CD4-positive, alpha-beta T cell treated with Interleukin-12 subunit alpha and Interleukin-12 subunit beta, for 1 hour (primary cell): ENCODE measurements around the gene CNPY3.
A peak's percentile ranks its signal among the peaks of the same experiment; 100 is the strongest.

ENCODE experiments used
- DNase-seq: peaks from one replicate; pipeline ENCODE4 v3.0.0-alpha.2; 2020

CNPY3 gene

DNA sequence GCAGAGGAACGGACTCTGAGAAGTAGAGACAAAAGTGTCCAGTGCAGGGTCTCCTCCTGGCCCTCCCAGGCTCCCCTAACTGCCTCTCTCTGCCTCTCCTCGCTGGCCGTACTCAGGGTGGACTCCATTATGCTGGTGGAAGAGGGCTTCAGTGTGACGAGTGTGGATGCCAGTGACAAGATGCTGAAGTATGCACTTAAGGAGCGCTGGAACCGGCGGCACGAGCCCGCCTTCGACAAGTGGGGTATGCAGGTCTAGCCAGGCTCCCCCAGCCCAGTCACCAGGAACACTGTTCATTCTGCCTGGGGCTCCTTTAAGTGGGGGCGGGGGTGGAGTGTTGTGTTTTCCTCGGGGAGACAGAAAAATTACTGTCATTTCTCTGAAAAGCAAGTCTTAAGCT lies 32.8 kb downstream of the CNPY3 start:
- no peak for DNase-seq

DNA sequence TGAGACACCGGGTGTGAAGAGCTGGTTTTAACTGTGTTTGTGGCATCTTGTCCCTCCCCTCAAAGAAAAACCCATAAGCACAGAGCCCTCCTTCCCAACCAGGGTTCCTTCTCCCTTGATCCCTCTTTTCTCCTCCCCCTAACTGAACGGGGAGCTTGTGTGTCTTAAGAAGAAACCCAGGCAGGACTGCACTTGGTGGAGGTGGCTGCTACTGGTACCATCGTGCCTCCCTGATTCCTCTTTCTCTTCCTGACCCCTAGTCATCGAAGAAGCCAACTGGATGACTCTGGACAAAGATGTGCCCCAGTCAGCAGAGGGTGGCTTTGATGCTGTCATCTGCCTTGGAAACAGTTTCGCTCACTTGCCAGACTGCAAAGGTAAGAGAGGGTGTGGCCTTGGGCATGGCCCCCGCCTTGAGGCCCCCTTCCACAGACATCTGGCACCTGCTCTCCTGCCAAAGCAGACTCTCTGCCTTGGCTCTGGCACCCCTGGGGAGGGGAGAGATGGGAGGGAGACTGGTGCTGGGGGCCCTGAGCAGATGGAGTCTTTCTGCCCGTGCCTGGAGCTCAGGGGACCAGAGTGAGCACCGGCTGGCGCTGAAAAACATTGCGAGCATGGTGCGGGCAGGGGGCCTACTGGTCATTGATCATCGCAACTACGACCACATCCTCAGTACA lies 33.4 kb downstream of the CNPY3 start:
- DNase-seq: no peak

DNA sequence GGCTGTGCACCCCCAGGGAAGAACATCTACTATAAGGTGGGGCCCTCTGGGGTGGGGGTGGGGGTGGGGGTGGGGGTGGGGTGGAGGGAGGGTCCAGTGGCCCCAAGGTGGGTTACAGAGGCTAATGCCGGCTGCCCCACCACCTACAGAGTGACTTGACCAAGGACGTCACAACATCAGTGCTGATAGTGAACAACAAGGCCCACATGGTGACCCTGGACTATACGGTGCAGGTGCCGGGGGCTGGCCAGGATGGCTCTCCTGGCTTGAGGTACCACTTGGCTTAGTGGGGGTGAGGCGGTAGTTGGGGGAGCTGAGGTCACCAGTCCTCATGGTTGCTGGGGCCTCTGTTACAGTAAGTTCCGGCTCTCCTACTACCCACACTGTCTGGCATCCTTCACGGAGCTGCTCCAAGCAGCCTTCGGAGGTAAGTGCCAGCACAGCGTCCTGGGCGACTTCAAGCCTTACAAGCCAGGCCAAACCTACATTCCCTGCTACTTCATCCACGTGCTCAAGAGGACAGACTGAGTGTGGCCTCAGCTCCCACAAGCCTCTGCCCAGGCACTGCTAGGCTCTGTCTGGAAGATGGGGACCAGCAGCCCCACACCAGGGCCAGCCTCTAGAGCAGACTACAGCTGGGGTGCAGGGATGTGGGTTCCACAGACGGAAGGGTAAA lies 34.0 kb downstream of the CNPY3 start:
- no peak for DNase-seq

DNA sequence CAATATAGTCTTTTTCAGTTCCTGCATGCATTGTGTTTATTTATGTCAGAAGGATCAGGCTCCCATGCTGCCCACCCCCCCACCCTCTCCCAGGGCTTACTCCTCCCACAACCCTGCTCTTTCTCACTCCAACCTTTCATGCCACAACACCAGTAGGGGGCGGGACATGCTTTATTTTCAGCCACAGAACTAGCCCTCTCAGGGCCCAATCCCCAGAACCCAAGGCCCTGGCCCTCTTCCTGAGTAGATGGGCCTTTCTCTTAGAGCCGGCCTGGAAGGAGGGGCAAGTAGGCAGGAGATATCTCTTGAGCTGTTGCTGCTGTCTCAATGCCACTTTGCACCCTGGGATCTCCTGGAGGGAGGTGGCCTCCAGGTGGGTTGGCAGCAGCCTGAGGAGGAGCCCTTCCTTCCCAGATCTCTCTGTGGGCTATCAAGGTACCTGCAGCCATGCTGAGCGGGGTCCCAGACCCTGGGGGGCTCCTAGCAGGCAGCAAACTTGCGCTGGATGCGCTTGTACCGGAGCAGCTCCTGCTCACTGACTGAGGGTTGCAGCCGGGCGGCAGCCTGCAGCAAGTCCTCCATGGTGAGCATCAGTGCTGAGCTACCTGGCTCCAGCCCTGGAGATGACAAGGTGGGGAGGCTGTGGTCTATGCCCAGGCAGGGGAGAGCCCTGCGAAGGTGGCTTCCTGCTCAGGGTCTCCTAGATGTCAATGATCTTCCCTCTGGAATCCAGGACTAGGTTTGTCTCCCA lies 34.8 kb downstream of the CNPY3 start:
- DNase-seq: peak; percentile 52

DNA sequence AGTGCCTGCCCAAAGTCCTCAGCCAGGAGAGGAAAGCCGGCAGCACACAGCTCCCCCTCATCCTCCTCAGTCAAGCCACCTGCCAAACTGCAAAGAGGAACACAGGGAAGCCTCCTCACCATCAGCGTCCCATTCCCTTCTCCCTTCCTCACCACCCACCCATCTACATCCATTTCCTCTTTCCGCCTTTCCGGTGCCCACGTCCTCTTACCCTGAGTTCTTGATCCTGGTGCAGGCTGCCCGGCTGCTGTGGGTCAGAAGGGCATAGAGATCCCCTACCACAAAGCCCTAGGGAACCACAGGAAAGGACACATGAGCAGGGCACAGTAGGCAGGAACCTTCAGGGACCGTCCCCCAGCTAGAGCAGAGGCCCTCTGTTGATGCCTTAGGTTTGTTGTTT lies 37.3 kb downstream of the CNPY3 start:
- no peak for DNase-seq

DNA sequence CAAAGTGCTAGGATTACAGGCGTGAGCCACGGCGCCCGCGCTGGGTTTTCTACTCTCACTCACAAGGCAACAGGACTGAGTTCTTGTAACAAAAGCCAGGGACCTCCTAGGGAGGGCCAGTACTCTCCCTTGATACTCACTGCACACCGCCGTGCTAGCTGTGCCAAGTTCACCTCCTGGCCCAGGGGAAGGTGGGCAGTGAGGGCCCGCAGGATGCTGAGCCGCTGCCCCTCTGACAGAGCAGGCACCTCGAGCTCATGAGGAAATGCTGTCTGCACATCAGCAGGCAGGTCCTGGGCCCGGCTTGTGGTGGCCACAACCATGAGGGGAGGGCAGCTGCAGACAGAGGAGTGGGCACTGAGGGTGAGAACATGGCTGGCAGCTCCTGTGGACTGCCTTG lies 37.9 kb downstream of the CNPY3 start:
- DNase-seq: no peak

DNA sequence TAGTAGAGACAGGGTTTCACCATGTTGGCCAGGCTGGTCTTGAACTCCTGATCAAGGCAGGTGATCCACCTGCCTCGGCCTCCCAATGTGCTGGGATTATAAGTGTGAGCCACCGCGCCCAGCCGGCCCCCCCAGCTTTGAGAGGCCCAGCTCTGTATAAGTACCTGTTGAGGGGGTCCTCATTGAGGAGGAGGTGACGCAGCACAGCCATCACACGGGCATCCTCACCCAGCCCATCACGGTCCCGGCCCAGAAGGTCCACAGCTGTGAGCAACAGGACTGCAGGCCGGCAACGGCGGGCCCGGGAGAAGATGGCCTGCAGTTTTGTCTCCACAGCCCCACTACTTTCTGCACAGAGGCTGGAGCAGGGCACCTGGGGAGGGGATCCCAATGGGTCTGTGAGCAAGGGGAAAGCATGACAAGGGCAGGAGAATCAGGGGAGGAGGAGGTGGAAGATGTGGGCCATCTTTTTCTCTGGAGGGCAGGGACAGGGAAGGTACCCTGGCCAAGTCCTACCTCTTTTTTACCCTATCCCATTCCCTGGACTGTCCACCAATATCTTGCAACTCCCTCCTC lies 38.9 kb downstream of the CNPY3 start:
- no peak for DNase-seq

DNA sequence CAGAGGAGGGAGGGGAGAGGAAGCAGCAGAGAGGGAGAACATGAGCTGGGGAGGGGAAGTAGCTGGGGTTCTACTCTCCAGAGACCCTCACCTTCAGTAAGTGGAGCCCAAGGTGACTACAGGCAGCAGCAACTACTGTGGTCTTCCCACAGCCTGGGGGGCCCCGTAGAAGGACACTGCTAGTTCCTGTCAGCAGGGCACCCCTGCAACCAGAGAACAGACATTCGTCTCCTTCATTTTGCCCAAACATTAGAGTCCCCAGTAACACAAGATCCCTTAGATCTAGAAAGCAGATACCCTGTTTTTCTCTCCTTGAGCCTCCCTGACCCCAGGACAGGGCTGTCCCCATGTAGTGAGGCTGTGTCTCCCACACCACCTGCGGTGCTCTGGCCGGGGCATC lies 39.5 kb downstream of the CNPY3 start:
- DNase-seq: no peak

DNA sequence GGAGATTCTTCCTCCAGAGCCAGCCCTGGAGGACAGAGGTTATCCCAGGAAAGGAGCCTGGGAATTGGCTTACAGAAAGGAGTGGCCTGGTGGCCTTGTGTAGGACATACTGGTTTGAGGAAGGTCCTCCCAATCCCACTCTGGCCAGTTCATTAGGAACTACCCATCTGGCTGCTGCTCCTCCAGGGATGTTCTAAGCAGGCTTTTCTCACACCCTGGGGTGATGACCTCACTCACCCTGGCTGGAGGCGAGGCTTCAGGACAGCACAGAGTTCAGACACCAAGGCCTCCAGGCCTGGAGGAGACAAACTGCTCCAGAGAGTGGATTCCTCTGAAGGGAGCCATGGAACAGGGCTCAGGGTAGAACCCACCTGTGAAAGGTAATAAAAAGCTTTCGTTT lies 40.2 kb downstream of the CNPY3 start:
- no peak for DNase-seq

DNA sequence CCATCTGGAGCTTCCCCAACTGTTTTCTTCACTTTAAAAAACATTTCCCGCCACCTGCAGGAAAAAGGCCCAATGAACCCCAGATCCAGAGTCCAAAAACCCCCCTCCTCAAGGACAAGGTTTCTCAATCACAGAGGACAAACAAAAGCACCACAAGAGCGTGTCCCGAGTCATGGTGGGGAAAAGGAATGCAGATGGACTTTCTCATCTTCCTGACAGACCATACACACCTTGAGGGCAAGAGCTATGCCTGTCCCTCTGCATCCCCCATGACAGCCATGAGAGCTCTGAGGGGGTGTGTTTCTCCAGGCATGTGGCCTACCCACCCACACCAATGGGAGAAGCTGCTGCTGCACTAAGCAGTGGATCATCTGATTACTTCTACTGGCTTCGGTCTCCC lies 40.7 kb downstream of the CNPY3 start:
- DNase-seq: no peak

DNA sequence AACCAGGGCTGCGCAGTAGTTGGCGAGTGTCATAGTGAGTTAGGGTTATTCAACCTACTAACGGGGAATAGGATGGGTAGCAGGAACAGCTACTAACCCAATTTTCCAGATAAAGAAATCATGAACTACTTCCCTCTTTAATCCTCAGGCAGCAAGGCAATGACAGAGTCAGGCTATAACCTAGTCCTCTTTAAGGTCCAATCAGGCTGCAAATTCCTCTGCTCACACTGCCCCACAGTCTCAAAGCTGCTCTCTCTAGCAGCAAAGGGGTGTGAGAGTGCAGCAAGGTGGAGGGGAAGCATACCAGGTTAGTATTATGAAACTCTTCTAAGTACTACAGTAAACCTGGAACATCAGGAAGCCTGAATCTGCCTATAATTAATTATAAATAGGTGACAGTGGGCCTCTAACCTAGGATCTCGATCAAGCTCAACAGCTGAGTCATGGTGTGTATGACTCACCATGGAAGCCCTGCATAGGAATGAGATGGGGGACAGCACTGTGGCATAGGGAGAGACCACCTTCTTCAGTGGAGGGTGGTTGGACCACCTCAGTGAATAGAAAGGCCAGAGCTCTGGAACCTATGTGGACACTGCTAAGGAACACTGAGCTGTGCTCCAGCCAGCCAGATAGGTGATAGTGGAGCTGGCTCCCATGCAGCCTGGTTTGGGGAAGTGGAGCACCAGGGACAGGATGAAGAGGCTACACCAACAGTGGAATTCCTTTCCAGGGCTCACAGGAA lies 41.8 kb downstream of the CNPY3 start:
- DNase-seq: no peak

DNA sequence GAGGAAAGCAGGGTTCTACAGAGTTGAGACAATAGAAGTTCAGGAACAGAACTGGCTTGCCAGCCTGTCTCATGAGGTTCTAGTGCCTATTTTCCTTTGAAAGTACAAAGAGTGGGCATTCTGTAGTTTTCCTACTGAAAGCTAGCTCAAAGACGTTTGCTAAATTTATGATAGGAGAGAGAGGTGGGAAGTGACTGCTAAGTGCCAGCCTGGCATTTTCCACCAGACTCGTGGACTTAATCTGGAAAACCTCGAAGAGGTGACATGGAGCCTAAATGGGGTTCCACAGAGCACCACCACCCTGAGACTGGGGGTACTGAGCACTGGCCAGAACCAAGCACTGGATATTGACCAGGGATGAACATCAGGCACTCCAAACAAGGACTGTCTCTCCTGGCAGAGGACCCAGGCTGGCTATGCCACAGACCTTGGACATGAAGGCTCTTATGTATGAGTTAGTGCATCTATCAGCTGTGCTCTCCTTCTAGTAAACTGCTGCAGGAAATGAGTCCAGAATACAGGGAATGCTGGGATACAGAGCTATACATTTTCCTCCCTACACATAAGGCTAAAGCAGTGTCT lies 42.6 kb downstream of the CNPY3 start:
- DNase-seq: no peak

DNA sequence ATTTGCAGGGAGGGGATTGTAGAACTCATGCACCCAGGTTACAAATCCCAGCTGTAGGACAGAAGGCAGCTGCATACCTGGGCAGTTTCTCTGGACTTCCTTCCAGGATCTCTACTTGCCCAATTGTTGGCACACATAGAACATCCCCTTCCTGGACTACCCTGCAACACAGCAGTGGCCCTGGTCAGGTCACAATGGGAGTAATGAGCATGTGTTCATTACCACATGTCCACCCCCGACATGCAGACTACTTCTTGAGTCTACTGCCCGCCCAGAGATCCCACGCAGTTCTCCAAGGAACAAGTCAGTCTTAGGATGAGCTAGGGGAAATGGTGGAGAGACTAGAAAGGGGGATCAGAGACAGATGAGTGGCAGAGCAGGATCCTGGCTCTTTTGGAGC lies 44.6 kb downstream of the CNPY3 start:
- DNase-seq: no peak

DNA sequence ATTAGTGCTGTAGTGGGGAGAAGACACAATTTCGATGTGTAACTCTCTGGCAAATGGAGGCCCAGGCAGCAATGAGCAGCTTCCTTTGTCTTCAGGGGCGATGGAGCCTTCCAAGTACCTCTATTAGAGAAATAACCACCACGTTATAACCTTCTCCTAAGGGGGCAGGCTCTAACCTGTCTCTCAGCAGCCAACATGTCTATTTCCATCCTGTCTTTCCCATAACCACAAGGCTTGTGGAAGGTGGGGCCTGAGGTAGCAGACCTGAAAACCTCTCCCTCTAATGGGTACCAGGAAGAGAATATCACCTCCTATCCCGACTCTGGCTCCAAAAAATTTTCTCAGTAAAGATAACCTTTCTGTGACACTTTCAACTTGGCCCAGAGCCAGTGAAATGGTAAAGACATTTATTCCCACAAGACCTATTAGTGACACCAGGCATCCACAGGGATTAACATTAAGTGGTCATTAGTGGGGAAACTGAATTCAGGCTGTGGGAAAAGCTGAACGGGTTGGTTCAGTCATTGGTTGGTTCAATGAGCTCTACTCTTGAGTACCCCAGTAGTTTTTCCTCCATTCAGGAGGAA lies 45.7 kb downstream of the CNPY3 start:
- no peak for DNase-seq

DNA sequence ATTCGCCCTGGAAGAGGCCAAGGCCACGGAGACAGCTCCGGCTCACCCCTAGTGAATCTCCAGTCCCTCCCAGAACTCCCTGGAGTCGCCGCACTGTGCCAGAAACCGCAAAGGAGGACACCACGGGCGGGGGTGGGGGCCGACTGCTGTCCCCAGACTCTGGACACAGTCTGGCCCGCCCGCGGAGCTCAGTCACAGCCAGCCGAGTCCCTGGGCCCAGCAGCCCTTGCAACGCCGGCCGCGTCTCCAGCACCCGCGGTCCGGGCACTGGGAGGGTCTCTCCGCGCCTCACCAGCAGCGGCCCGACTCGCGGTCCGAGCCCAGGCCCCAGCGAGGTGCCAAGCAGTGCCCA lies 49.2 kb downstream of the CNPY3 start:
- peak; percentile 2 for DNase-seq

DNA sequence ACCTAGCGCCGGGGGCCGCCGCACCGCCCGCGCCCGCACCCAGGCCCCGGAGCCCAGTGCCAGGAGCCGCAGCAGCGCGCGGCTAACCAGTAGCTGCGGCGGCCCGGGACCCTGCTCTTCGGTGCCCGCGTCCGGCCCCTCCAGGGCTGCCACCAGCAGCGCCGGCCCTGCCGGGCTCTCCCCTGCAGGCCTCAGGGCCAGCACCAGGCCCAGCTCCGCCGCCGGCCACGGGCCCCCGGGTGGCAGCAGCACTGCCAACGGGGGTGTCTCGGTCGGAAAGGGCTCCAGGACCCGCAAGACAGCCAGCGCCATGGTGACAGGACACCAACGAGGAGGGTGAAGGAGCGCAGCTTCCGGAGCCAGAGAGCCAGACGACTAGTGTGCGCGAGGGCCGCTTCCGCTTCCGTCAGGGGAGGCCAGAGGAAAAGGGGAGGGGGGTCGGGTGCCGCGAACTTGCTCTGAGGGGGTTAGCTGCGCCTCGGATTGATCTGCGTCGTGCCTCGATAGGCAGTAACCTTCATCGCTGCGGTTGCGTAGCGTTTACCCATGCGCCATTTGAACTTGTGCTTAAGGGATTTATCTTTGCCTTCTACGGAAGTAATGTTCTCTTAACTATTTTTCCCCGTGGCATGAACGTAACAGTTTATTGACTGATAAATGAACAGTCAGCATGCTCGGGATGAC lies 49.7 kb downstream of the CNPY3 start, which contains the start of gene PEX6:
TSS of gene PEX6 (minus strand) at position 343 of the 684 bp plus-strand sequence. CDS start at position 312, 31 bp downstream.
- peak; percentile 94 for DNase-seq

DNA sequence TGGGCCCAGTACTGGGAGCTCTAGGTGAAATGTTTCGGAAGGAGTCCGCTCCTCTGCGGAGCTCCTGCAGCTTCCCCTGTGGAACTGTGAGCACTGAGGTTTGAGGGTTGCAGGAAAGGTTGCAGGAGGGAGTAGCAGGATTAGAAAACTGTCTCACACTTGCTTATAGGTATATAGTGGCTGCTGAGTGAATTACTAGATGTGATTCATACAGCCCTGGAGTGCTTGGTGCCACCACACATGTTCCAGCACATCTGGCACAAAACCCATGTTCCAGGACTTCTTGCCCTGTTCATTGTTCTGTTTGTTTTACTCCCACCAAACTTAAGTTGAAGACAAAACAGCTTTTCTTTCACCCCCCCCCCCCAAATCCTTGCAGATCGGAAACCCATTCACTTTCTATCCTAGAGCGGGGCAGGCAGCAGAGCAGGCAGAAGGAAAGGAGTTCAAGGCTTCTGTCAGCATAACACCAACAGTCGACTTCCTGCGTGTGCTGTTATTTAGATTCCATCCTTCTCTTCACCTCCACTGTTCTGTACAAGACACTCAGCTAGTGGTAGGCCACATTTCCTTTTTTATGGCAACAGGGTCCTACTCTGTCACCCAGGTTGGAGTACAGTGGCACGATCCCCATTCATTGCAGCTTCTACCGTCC lies 50.4 kb downstream of the CNPY3 start:
- no peak for DNase-seq

DNA sequence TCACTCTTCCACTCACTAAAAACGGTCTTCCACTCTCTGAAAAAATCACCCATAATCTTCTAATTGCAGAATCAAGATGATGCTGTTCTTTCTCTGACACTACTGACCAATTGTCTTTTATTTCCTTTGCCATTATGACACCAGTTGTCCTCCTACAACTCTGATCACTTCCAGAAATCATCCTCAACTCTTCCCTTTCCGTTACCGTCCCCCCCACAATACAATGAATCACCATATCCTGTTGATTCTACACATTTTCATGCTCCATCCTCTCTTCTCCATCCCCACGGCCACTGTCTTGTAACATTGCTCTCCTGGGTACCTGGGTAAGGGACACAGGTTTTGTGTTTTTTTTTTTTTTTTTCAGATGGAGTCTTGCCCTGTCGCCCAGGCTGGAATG lies 52.6 kb downstream of the CNPY3 start:
- no peak for DNase-seq

DNA sequence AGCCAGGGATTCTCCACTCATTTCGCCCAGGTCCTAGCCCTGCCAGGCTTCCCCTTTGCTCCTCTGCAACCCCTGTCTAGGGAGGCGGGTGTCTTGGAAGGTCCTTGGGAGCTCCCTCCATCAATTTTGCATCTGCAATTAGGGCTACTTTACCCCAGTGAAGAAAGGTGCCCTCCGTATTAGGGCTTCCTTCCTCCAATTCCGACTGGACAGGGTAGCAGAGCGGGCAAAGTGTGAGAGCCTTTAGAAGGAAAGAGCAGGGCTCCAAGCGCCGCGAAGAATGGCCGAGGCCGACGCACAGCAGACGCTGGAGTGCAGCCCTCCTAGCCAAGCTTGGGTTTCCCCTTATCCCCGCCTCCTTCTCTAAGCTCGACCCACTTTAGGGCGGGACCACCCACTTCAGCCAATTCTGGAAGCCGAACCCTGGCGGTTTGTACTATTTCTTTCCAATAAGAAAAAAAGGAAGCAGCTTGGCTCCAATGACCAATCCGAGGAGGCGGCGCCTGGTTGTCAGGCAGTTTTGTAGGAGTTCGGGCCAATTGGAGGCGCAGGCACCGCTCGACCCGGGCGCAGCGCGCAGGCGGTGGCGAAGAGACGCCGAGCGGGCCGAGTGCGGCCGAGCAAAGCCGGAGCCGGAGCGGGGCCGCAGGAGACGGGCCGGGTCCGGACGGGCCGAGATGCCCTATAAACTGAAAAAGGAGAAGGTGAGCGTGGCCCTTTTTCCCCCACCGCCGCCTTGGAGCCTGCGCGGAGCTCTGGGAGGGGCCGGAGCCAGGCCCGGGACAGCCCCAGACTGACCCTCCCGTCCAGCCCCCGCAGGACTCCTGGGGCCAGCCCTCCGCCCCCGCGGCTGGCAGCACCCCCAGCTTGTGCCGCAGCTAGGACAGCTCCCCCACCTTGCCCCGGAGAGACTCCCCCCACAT lies 55.0 kb downstream of the CNPY3 start, which contains the start of gene PPP2R5D:
TSS of gene PPP2R5D (plus strand) at position 570 of the 923 bp plus-strand sequence. CDS start at position 678, 108 bp downstream.
- peak; percentile 98 for DNase-seq
